Aorta (tissue), 5 donors: Measurements from ENCODE around the gene VAV3. TPM values are rescaled to one million over a fixed set of nuclear protein-coding genes. Genes with fewer than 3 reads are reported as not detected.

Source experiments
- ATAC-seq: fragments of 200-7000 bp; cut with Tn5 transposase; one replicate; pipeline ENCODE4 v1.9.1; 2022; ENCODE audit warnings: moderate library complexity; ENCODE audit not compliant: low FRiP score
- DNase-seq, 2 donors: peaks; one replicate each; pipeline ENCODE4 v3.0.0-alpha.2; 2020
- H3K27ac ChIP-seq, 2 donors: one replicate each; pipeline ENCODE4 v1.5.1; 2013; ENCODE audit warnings: low read length in 2 of 2, mild to moderate bottlenecking in 2 of 2, moderate library complexity in 2 of 2, control low read depth in 1 of 2, inconsistent platforms in 1 of 2, low read depth in 1 of 2
- H3K27me3 ChIP-seq, 2 donors: one replicate each; pipeline ENCODE4 v1.6.1; 2013; ENCODE audit warnings: control low read depth in 1 of 2, low read length in 1 of 2, mild to moderate bottlenecking in 1 of 2, moderate library complexity in 1 of 2; ENCODE audit not compliant: insufficient read depth in 2 of 2, control insufficient read depth in 1 of 2
- H3K36me3 ChIP-seq, 2 donors: one replicate each; pipeline ENCODE4 v1.6.1; 2013; ENCODE audit warnings: control low read depth in 1 of 2, low read length in 1 of 2, mild to moderate bottlenecking in 1 of 2; ENCODE audit not compliant: insufficient read depth in 2 of 2, control insufficient read depth in 1 of 2
- H3K4me1 ChIP-seq, 2 donors: one replicate each; pipeline ENCODE4 v1.6.1; 2013; ENCODE audit warnings: low read length in 2 of 2, control low read depth in 1 of 2, mild to moderate bottlenecking in 1 of 2, moderate library complexity in 1 of 2; ENCODE audit not compliant: insufficient read depth in 2 of 2, control insufficient read depth in 1 of 2
- H3K4me3 ChIP-seq, 2 donors: one replicate each; pipeline ENCODE4 v1.5.1; 2013; ENCODE audit warnings: low read length in 2 of 2, control low read depth in 1 of 2, mild to moderate bottlenecking in 1 of 2
- H3K9me3 ChIP-seq: one replicate; pipeline ENCODE4 v1.6.1; 2013; ENCODE audit warnings: mild to moderate bottlenecking, low read length; ENCODE audit not compliant: control insufficient read depth
- WGBS, 2 donors: extraction: QIAGEN DNeasy Blood & Tissue Kit; methylation state at CpG; one replicate each; pipeline ENCODE4 v1.1.7; 2013; 5-methylcytosine and 5-hydroxymethylcytosine counted together
- intact Hi-C, 2 donors: fragments of 100-400 bp; cut with DNase I; formaldehyde crosslinking; loops; one replicate each; pipeline versions ENCODE4 v1.14.2 to v1.15.0; 2022
- polyA plus RNA-seq, 2 donors: library from polyadenylated mRNA; stranded (reverse); fragments of 200-250 nt; gene quantifications; one replicate each; pipeline ENCODE4 v1.2.3, GENCODE V29; 2013
- total RNA-seq, 2 donors: library from RNA; stranded (reverse); fragmentation: NEBNext Ultra II Directional; extraction: Animal tissue kit (Norgen Biotek cat#: 25700); gene quantifications; one replicate each; pipeline ENCODE4 v1.2.1, GENCODE V29; 2021
- donor health status: healthy with polysubstance abuse.
- donor health status: Bipolar disorder and iron deficiency.
- donor health status: DM: no; HTN: no; CAD: no.
- donor health status: DM: no; HTN: no; CAD: no.
- donor health status: DM: yes; HTN: yes; CAD: no.

The VAV3 gene
- total and polyA plus RNA-seq, 4 donors = 0.33 to 8.8 (median 4.7) TPM

DNA sequence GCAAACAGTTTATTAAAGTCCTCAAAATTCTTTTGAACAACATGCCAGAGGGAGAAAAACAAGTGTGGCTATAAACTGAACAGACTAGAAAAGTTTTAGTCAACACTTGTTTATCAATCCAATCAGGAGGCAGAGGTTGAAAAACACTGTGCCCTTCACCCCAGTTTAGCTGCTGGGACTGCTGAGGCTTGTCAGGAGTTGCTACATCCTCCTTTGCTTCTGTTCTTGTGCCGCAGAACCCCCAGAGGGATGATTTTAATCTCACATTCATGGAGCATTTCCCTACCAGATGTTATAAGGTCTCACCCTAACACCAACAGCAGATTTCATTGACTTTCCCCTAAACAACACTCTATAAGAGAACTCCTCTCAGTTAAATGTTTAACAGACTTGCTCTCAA lies 321.2 kb downstream of the VAV3 start:
- no peaks in the 10 kb centered on the region for H3K9me3 ChIP-seq
- intact Hi-C loops = no loop called here
- no peak for DNase-seq

GRCh38 chr1:107640207-107640606 lies 324.8 kb downstream of the VAV3 start:
- Histone ChIP-seq H3K4me3 (no peak overlapping the region), H3K27ac (no peak overlapping the region), H3K36me3 (no peaks in the 10 kb centered on the region), H3K27me3 (peaks cover 0 to 2% of the 10 kb centered on the region in 2 donors), H3K9me3 (no peaks in the 10 kb centered on the region), H3K4me1 (no peaks in the 10 kb centered on the region)
- no peak for DNase-seq
- WGBS, 2 donors = 81 to 82% methylated on average over 7 of the region's 7 CpGs
- ATAC-seq = no peak
- intact Hi-C loops = no loop called here

More for the DNA sequence above, 321.2 kb downstream of the VAV3 start:
- Histone ChIP-seq H3K27ac (no peak overlapping the region), H3K36me3 (no peaks in the 10 kb centered on the region), H3K4me1 (no peaks in the 10 kb centered on the region), H3K4me3 (no peak overlapping the region), H3K27me3 (peaks cover 0 to 2% of the 10 kb centered on the region in 2 donors)
- no peak for ATAC-seq
- WGBS, 2 donors = 78 to 86% methylated on average over 1 of the region's 1 CpG

DNA sequence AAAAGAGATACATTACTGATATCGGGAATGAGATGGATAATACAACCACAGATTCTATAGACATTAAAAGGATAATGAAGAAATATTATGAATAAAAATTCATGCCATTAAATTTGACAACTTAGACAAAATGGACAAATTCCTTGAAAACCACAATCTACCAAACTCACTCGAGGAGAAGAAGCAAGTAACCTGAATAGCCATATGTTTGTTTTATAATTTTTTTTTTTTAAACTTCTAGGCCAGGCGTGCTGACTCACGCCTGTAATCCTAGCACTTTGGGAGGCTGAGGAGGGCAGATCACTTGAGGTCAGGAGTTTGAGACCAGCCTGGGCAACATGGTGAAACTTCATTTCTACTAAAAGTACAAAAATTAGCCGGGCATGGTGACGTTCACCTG lies 327.9 kb downstream of the VAV3 start:
- H3K27me3 ChIP-seq = no peaks in the 10 kb centered on the region
- no peak overlapping the region for H3K4me3 ChIP-seq
- 77 to 82% methylated on average over 6 of the region's 6 CpGs for WGBS, 2 donors
- no peak for DNase-seq
- intact Hi-C loops = no loop called here
- no peaks in the 10 kb centered on the region for H3K4me1 ChIP-seq
- ATAC-seq = no peak
- H3K36me3 ChIP-seq = no peaks in the 10 kb centered on the region
- H3K27ac ChIP-seq = no peak overlapping the region
- H3K9me3 ChIP-seq = no peaks in the 10 kb centered on the region

DNA sequence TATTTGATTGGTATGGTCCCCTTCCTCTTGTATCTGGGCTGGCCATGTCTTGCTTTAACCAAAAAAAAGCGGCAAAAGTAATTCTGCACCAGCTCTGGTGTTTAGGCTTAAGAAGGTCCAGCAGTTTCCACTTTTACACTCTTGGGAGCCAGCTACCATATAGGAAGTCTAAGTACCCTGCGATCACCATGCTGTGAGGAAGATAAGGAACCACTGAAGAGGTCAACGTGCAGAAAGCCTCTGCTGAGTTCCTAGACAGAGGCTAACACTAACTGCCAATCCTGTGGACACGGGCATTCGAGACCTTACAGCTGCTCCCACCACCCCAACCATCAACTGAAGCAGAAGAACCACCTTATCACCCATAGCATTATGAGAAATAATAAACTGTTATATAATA lies 331.4 kb downstream of the VAV3 start:
- H3K4me1 ChIP-seq = no peaks in the 10 kb centered on the region
- no peak overlapping the region for H3K4me3 ChIP-seq
- intact Hi-C loops = no loop called here
- DNase-seq (no peak), ATAC-seq (no peak)
- no peaks in the 10 kb centered on the region for H3K27me3 ChIP-seq
- H3K9me3 ChIP-seq = no peaks in the 10 kb centered on the region
- no peak overlapping the region for H3K27ac ChIP-seq
- H3K36me3 ChIP-seq = no peaks in the 10 kb centered on the region
- WGBS, 2 donors = 64 to 77% methylated on average over 5 of the region's 5 CpGs

DNA sequence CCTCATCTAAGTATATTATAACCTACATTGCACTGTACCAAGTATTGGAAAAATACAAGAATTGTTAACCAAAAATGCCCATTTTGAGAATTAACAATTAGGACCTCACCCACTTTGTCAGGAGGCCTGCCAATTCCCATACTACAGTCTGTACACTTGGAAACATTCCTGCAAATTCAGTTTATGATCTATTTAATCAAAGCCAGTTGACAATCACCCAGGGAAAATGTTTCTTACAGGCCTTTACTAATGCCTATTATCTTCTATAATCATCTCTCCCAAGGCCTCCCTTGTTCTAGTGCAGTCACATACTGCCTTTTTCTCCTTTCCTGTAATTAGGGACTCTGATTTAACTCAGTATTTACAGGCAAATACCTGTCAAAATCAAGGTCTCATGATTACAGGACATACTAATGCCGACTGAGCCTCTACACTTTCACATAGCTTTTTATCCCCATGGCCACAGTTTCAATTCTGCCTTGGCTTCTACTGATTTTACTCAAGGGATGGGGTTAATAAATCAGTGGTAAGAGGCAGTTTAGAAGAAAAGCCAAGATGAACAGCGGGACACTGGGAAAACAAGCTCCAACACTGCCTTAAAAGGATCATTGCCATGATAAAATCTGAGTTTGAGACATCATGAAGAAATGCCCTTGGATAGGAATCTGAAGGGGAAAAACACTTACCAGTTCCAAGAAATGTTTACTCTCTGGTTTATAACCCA lies 338.7 kb downstream of the VAV3 start:
- no peaks in the 10 kb centered on the region for H3K27me3 ChIP-seq
- WGBS, 2 donors = 18 to 32% methylated on average over 2 of the region's 2 CpGs
- H3K36me3 ChIP-seq = no peaks in the 10 kb centered on the region
- no peak overlapping the region for H3K4me3 ChIP-seq
- intact Hi-C loops = no loop called here
- no peaks in the 10 kb centered on the region for H3K4me1 ChIP-seq
- H3K27ac ChIP-seq = no peak overlapping the region
- ATAC-seq = no peak
- no peaks in the 10 kb centered on the region for H3K9me3 ChIP-seq
- no peak for DNase-seq

- no peaks in the 10 kb centered on the region for H3K4me1 ChIP-seq
- no peak overlapping the region for H3K4me3 ChIP-seq
- WGBS, 2 donors = 81% methylated on average over 4 of the region's 4 CpGs
- no peaks in the 10 kb centered on the region for H3K27me3 ChIP-seq
- H3K9me3 ChIP-seq = no peaks in the 10 kb centered on the region
- H3K36me3 ChIP-seq = no peaks in the 10 kb centered on the region
- DNase-seq (no peak), ATAC-seq (no peak)
- intact Hi-C loops = no loop called here
- no peak overlapping the region for H3K27ac ChIP-seq
Measured at GRCh38 chr1:107625405-107626029, 339.5 kb downstream of the VAV3 start.

- H3K36me3 ChIP-seq = no peaks in the 10 kb centered on the region
- no peaks in the 10 kb centered on the region for H3K27me3 ChIP-seq
- no peak overlapping the region for H3K27ac ChIP-seq
- no peaks in the 10 kb centered on the region for H3K9me3 ChIP-seq
- no peak for DNase-seq
- H3K4me3 ChIP-seq = no peak overlapping the region
- no peak for ATAC-seq
- H3K4me1 ChIP-seq = no peaks in the 10 kb centered on the region
- 90 to 92% methylated on average over 2 of the region's 2 CpGs for WGBS, 2 donors
- intact Hi-C loops = no loop called here
Measured at GRCh38 chr1:107623431-107623830, 341.5 kb downstream of the VAV3 start.

DNA sequence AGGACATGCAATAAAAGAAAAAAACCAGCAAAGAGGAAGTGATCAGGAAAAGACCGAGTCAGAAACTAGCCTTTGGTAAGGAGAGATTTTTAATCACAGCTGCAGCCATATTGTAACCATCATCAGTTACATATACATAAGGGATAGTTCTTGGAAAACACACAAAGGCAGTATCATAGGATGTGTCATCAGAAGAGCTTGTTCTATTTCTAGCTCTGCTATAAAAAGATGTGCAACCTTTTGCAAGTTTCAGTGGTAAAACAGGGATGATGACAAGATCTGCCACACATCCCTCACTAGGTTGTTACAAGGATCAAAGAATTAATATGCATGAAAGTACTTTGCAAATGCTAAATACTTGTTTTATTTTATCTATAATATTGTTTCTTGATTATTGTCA lies 342.0 kb downstream of the VAV3 start:
- no peak overlapping the region for H3K27ac ChIP-seq
- 69 to 74% methylated on average over 1 of the region's 1 CpG for WGBS, 2 donors
- no peak overlapping the region for H3K4me3 ChIP-seq
- DNase-seq = no peak
- H3K27me3 ChIP-seq = no peaks in the 10 kb centered on the region
- H3K4me1 ChIP-seq = no peaks in the 10 kb centered on the region
- ATAC-seq = no peak
- no peaks in the 10 kb centered on the region for H3K36me3 ChIP-seq
- H3K9me3 ChIP-seq = no peaks in the 10 kb centered on the region
- intact Hi-C loops = no loop called here

GRCh38 chr1:107622535-107622934 lies 342.4 kb downstream of the VAV3 start:
- DNase-seq (no peak), ATAC-seq (no peak)
- Histone ChIP-seq H3K27ac (no peak overlapping the region), H3K27me3 (no peaks in the 10 kb centered on the region), H3K4me1 (no peaks in the 10 kb centered on the region), H3K36me3 (no peaks in the 10 kb centered on the region), H3K4me3 (no peak overlapping the region), H3K9me3 (no peaks in the 10 kb centered on the region)
- WGBS, 2 donors = 58 to 65% methylated on average over 4 of the region's 4 CpGs
- intact Hi-C loops = no loop called here
